ENCODE measurements around the gene TMEM255B.
"Not testable (repeated sequence)": the region's sequence is repeated elsewhere in the genome, so short reads cannot be mapped to it uniquely, and the experiment has no call there.

GRCh38 chr13:113725329-113726105 lies 33.5 kb upstream of the TMEM255B start:
- not testable (repeated sequence) for TF ChIP-seq CTCF (IDR thresholded peaks at IDR 0.05; ENCODE audit: low read depth, low read length); POLR2A (IDR thresholded peaks at IDR 0.05; ENCODE audit: extremely low read depth, insufficient read length); MYC (IDR thresholded peaks at IDR 0.05; ENCODE audit: low read depth, low read length)

Data from NB4 (cell line).